Neural cell (in vitro differentiated cells): ENCODE measurements around the gene PRSS53.

Experiments
- EP300 ChIP-seq: fragments of 450-650 bp; conservative IDR thresholded peaks from 2 replicates; pipeline ENCODE4 v1.6.1; 2014; ENCODE audit warnings: antibody characterized with exemption, mild to moderate bottlenecking, moderate library complexity; ENCODE audit not compliant: poor library complexity, severe bottlenecking
- SMC3 ChIP-seq: fragments of 450-650 bp; conservative IDR thresholded peaks from 2 replicates; pipeline ENCODE4 v1.6.1; 2014; ENCODE audit warnings: antibody characterized with exemption, mild to moderate bottlenecking, moderate library complexity; ENCODE audit not compliant: poor library complexity
- TF ChIP-seq, protein P1 (sequence below): fragments of 450-650 bp; IDR thresholded peaks from 2 replicates; pipeline ENCODE4 v1.5.1; 2014; ENCODE audit warnings: antibody characterized with exemption, mild to moderate bottlenecking, moderate library complexity; ENCODE audit not compliant: poor library complexity, severe bottlenecking
- TF ChIP-seq, protein P2 (sequence below): IDR thresholded peaks from 2 replicates; pipeline ENCODE4 v1.6.1; 2012; ENCODE audit warnings: borderline replicate concordance

DNA sequence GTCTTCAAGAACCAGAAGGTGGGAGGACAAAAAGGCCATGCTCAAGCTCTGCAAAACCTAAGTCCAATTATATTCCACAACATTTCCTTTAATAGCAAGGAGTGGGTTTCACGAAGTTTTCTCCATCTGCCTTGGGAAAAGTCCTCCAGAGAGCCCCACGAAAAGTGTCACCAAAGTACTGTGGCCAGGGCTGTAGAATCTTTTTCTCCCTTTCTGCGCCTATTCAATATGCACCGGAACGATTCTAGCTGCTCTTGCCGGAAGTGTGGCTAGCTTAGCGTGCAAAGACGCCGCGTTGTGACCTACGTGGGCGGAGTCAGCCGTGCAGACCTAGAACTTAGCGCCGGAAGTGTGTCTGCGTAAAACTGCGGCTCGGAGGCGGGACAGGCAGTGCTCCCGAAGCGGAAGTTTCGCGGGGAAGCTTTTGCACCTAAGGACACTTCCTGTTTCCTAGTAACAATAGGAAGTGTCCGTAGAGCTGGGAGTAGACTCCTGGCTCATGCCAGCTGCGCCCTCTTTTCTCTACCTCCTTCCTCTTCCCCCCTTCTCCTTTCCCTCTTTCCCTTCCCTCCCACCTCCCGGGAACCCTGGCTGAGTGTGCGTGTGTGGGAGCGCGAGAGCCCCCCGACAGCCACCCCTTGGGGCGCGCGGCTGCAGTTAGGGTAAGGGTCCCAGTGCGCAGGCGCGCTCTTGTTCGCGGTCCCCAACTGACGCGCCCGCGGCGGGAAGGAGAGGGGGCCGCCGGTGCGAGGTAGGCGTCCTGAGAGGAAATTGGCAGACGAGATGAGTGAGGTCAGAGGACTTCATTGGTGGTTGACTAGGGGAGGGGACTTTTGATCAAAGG lies 14.6 kb downstream of the PRSS53 start, which contains the start of the genes ZNF646 and ZNF668:
- peak; percentile 70 for TF ChIP-seq EP300
- TF ChIP-seq, protein P1, sequence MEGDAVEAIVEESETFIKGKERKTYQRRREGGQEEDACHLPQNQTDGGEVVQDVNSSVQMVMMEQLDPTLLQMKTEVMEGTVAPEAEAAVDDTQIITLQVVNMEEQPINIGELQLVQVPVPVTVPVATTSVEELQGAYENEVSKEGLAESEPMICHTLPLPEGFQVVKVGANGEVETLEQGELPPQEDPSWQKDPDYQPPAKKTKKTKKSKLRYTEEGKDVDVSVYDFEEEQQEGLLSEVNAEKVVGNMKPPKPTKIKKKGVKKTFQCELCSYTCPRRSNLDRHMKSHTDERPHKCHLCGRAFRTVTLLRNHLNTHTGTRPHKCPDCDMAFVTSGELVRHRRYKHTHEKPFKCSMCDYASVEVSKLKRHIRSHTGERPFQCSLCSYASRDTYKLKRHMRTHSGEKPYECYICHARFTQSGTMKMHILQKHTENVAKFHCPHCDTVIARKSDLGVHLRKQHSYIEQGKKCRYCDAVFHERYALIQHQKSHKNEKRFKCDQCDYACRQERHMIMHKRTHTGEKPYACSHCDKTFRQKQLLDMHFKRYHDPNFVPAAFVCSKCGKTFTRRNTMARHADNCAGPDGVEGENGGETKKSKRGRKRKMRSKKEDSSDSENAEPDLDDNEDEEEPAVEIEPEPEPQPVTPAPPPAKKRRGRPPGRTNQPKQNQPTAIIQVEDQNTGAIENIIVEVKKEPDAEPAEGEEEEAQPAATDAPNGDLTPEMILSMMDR = peak; percentile 42
- TF ChIP-seq SMC3 = peak; percentile 48
- TF ChIP-seq, protein P2, sequence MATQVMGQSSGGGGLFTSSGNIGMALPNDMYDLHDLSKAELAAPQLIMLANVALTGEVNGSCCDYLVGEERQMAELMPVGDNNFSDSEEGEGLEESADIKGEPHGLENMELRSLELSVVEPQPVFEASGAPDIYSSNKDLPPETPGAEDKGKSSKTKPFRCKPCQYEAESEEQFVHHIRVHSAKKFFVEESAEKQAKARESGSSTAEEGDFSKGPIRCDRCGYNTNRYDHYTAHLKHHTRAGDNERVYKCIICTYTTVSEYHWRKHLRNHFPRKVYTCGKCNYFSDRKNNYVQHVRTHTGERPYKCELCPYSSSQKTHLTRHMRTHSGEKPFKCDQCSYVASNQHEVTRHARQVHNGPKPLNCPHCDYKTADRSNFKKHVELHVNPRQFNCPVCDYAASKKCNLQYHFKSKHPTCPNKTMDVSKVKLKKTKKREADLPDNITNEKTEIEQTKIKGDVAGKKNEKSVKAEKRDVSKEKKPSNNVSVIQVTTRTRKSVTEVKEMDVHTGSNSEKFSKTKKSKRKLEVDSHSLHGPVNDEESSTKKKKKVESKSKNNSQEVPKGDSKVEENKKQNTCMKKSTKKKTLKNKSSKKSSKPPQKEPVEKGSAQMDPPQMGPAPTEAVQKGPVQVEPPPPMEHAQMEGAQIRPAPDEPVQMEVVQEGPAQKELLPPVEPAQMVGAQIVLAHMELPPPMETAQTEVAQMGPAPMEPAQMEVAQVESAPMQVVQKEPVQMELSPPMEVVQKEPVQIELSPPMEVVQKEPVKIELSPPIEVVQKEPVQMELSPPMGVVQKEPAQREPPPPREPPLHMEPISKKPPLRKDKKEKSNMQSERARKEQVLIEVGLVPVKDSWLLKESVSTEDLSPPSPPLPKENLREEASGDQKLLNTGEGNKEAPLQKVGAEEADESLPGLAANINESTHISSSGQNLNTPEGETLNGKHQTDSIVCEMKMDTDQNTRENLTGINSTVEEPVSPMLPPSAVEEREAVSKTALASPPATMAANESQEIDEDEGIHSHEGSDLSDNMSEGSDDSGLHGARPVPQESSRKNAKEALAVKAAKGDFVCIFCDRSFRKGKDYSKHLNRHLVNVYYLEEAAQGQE = peak; percentile 88
